T-helper 1 cell treated with Interleukin-12 subunit alpha and Interleukin-12 subunit beta and Interleukin-4 antibody, amounts not matched to agents 30 ng/mL and 1 ng/mL, for 36 hours (primary cell): ENCODE measurements around the gene GGTA1. TPM values are rescaled to one million over a fixed set of nuclear protein-coding genes. Genes with fewer than 3 reads are reported as not detected.

Source experiments
- intact Hi-C: fragments of 100-400 bp; cut with micrococcal nuclease; formaldehyde crosslinking; loops from one replicate; pipeline ENCODE4 v1.15.1; 2024
- total RNA-seq: library from RNA; stranded (reverse); gene quantifications from 2 replicates; pipeline ENCODE4 v1.2.3, GENCODE V29; 2022

The GGTA1 gene
- total RNA-seq, 1 donor from 2014 or later, result not detected

- intact Hi-C loops, result no loop called here
These were observed 478 bp upstream of the GGTA1 start for GRCh38 chr9:121500165-121500478.

DNA sequence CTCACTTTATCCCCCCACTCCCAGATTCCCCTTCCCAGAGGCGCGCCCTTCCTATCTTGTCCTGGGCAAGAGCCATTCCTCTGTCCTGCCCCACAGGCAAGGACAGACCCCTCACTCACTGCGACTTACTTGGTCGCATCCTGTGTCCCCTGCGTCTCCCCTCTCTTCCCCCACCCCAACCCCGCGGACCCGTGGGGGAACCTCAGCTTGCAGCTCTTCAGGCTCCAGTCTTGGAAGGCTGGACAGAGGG, 542 bp downstream of the GGTA1 start:
- intact Hi-C loops, result loop anchor here (5.0 kb wide), 1 partner anchor 52 kb away; no protein-coding TSS in a partner anchor

DNA sequence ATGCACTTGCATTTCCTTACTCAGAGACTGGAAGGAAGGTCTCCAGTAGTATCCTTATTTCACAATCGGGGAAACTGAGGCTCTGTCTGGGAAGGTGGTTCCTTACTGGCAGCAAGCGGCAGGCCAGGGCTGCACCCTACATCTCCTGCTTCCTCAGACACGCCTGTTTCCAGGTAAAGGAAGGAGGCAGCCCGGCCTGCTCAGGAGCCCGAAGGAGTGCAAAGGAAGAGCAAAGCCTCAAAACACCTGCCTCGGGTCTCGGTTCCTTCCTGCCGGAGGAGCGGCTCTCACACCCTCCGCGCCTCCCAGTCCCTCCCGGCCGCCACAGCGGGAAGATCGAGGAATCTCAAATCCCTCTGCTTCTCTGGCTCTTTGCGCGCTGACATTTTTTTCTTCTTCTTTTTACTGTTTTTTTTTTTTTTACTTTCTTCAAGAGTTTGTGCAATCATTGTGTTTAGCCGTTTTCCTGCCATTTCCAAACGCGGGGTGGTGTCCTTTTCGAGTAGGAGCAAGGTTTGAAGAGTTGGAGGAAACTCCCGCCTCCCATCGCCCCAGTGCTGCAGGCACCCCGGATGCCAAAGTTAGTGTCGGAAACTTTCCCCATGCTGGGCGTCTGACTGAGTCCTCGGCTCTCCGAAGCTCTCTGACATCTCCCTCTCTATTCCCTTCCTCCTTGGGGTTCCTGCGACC, 1.0 kb downstream of the GGTA1 start:
- intact Hi-C loops, result loop anchor here (1.0 to 5.0 kb wide), 5 partner anchors 35 to 285 kb away; no protein-coding TSS in a partner anchor

- intact Hi-C loops, result loop anchor here (1.0 to 5.0 kb wide), 5 partner anchors 35 to 285 kb away; no protein-coding TSS in a partner anchor
These were observed 1.5 kb downstream of the GGTA1 start for GRCh38 chr9:121498150-121498486.

- intact Hi-C loops, result loop anchor here (5.0 kb wide), 1 partner anchor 49 kb away; no protein-coding TSS in a partner anchor
These were observed 3.7 kb downstream of the GGTA1 start for GRCh38 chr9:121495976-121496375.

GRCh38 chr9:121494192-121494591, 5.5 kb downstream of the GGTA1 start:
- intact Hi-C loops, result no loop called here

- intact Hi-C loops, result no loop called here
These were observed 8.5 kb downstream of the GGTA1 start for GRCh38 chr9:121491111-121491510.

DNA sequence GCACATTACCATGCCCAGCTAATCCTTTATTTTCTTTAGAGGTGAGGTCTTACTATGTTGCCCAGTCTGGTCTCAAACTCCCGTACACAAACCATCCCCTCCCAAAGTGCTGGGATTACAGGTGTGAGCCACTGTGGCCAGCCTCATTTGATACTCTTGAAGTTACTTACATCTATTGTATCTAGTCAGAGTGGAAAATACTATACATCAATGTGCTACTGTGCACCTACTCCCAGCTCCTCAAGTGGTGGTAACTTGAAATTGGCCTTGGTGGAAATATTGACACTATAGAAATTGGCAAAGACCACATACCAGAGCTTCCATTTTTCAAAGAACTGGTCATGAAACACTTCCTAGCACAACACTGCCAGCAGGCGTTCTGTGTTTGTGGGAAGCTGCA, 10.3 kb downstream of the GGTA1 start:
- intact Hi-C loops, result no loop called here

- intact Hi-C loops, result no loop called here
These were observed 13.6 kb downstream of the GGTA1 start for GRCh38 chr9:121486043-121486442.

DNA sequence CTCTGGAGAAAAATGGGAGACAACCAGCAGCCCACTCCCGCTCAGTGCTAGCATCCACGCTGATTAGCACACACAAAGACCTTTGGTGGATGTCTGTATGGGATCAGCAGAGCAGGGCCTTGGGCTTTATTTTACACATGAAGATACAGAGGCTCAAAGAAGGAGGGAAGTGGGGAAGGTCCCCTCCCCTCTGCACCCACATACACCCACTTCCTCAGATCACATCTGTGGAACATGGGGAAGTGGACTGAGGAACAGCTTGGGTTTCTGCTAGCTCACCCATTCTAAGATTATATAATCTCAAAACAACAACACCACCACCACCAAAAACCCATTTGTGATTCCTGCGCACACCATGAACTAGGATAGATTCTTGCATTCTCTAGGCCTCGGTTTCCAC, 14.0 kb downstream of the GGTA1 start:
- intact Hi-C loops, result no loop called here

GRCh38 chr9:121484651-121485446, 14.8 kb downstream of the GGTA1 start:
- intact Hi-C loops, result no loop called here

- intact Hi-C loops, result no loop called here
These were observed 16.1 kb downstream of the GGTA1 start for GRCh38 chr9:121483473-121484031.

DNA sequence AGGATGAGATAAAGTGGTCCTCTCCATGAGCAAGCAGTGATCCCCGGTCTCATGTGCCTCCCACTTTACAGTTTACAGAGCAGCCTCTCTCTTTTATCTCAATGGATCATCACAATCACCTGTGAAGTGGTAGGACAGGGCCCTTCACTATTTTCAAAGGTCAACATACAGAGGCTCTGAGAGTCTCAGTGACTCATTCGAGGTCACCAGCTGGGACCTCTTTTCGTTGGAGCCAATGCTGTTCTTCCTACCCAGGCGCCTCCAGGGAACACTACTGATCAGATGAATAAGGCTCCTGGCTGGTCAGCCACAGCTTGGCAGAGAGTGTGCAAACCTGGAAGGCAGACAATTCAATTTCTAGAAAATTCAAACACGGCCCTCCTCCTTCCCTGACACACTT, 16.6 kb downstream of the GGTA1 start:
- intact Hi-C loops, result no loop called here

DNA sequence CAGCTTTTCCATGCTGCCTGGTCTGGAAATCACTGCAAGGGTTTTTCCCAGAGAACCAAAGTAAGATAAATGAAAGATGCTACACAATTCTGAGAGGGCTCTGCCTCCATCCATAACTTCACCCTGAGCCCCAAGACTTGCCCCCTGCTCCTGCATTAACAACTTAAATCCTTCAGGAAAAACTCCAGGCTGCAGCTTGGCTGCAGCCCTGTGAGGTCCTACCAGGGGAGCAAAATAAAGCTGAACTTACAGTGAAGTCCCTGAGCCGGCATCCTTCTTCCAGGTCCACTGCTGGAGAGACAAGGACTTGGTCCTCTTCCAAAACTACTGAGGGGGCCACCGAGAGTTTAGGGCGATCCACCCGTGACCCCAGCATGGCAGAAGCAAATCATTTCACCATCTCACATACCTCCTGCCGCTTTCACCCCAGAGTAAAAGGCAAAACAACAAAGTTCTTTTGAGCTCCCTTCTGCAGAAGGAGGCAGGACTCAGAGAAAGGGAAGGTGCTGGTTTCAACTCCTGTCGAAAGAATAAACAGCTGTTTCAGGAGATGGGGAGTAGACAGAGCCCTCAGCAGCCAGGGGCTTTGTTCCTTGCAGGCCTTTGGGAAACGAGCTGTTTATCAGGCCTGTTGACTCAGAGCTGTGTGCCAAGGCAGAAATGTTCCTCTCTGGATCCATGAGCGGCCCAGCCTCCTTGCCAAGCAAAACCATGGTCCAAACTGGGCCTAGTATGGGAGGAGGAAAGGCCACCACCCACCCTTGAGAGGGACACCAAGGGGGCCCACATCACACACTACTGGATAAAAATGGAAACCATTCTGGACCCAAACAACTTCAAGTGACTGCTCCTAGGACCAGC, 20.6 kb downstream of the GGTA1 start:
- intact Hi-C loops, result no loop called here

DNA sequence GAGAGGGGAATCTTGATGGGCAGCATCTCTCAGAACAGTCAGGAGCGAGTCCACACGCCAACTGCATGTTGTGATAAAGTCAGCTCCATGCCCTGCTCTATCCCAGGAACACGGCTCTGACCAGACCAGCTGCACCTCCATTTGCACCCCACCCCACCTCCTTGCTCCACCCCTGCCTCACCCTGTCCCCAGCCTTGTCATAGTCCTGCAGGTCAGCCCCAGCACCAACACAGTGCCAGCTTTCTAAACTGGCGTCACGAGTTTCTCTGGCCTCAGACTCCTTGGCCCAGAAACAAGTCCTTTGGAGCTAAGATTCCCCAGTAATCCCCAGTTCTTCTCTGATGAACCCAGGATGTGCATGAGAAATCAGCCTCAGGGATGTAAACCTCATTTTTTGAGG, 23.5 kb downstream of the GGTA1 start:
- intact Hi-C loops, result no loop called here

- intact Hi-C loops, result no loop called here
These were observed 25.3 kb downstream of the GGTA1 start for GRCh38 chr9:121474231-121474947.

DNA sequence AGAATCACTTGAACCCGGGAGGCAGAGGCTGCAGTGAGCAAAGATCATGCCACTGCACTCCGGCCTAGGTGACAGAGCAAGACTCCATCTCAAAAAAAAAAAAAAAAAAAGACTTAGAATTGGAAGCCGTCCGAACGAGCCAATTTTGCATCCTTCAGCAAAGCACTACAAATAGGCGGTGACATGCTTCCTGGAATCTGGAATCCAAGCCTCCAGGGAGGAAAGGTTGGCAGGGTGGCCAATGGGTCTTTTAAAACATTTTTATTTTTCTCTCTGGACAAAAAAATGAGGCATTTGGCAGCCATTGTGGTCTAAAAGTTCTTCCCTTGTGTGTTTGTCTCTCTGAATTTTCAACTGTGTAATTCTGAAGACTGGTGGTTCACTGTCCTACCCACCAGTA, 26.4 kb downstream of the GGTA1 start:
- intact Hi-C loops, result no loop called here

DNA sequence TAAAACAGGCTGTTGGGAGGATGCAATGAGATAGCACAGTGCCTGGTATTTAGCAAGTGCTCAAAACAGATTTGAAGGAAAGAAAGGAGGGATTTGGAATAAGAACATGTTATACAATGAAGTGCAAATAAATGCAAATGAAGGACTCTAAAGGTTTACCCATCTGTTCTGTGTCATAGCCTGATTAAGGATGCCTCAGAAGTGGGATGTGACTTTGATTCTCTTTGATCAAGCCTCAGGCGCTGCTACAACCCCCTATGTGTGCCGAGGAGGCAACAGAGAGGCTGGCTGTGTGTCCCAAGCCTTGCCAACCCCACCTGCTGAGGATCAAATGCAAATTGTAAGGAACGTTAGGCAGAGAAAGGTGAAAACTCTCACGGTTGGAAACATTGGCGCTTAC, 27.2 kb downstream of the GGTA1 start:
- intact Hi-C loops, result no loop called here

- intact Hi-C loops, result no loop called here
These were observed 33.5 kb downstream of the GGTA1 start for GRCh38 chr9:121466142-121466541.

GRCh38 chr9:121464968-121465367, 34.7 kb downstream of the GGTA1 start:
- intact Hi-C loops, result no loop called here
